NB4 (cell line): ENCODE data around the gene PLA2G4E.

ENCODE experiments used
- DNase-seq: peaks from one replicate; pipeline ENCODE4 v3.0.0; 2010; ENCODE audit warnings: low read depth
- H3K4me3 ChIP-seq: one replicate; pipeline ENCODE4 v1.5.1; 2011; ENCODE audit warnings: mild to moderate bottlenecking, low read depth, low read length, moderate library complexity
- CTCF ChIP-seq: IDR thresholded peaks from one replicate; pipeline ENCODE4 v1.5.1; 2012; ENCODE audit warnings: low read depth, low read length
- MAX ChIP-seq: IDR thresholded peaks from 2 replicates; pipeline ENCODE4 v1.6.1; 2011; ENCODE audit warnings: low read depth, low read length
- MYC ChIP-seq: IDR thresholded peaks from 2 replicates; pipeline ENCODE4 v1.6.1; 2011; ENCODE audit warnings: low read depth, low read length
- POLR2A ChIP-seq: IDR thresholded peaks from 2 replicates; pipeline ENCODE4 v1.6.1; 2011; ENCODE audit warnings: mild to moderate bottlenecking; ENCODE audit not compliant: insufficient read length; ENCODE audit errors: extremely low read depth

The PLA2G4E gene

GRCh38 chr15:42048080-42048820 is 27.4 kb upstream of the PLA2G4E start:
- DNase-seq = no peak
- no peak for TF ChIP-seq MYC
- no peak for TF ChIP-seq POLR2A
- TF ChIP-seq CTCF = no peak
- no peak for TF ChIP-seq MAX
- no peak overlapping the region for H3K4me3 ChIP-seq

- TF ChIP-seq POLR2A = no peak
- no peak for TF ChIP-seq MAX
- TF ChIP-seq CTCF = no peak
- TF ChIP-seq MYC = no peak
- DNase-seq = no peak
- no peak overlapping the region for H3K4me3 ChIP-seq
These were observed 25.8 kb upstream of the PLA2G4E start for GRCh38 chr15:42046597-42046996.

GRCh38 chr15:42045211-42045615 is 24.4 kb upstream of the PLA2G4E start:
- no peak for TF ChIP-seq CTCF
- TF ChIP-seq MYC = no peak
- no peak for TF ChIP-seq MAX
- TF ChIP-seq POLR2A = no peak
- no peak overlapping the region for H3K4me3 ChIP-seq
- no peak for DNase-seq

GRCh38 chr15:42042602-42043400 is 22.0 kb upstream of the PLA2G4E start:
- no peak overlapping the region for H3K4me3 ChIP-seq
- TF ChIP-seq POLR2A = no peak
- no peak for TF ChIP-seq CTCF
- no peak for TF ChIP-seq MYC
- no peak for TF ChIP-seq MAX
- DNase-seq = no peak

GRCh38 chr15:42038401-42038800 is 17.6 kb upstream of the PLA2G4E start:
- DNase-seq = no peak
- TF ChIP-seq MAX (no peak), POLR2A (no peak), CTCF (no peak), MYC (no peak)
- H3K4me3 ChIP-seq = no peak overlapping the region
